Endothelial cell of umbilical vein (primary cell): ENCODE data around the gene CCDC81.

Experiments used
- CTCF ChIP-seq, 2 donors: IDR thresholded peaks; 1 replicate in 1 of 2; 2 replicates in 1 of 2; pipeline ENCODE4 v1.5.1; 2011; ENCODE audit warnings: low read length in 2 of 2, mild to moderate bottlenecking in 2 of 2, moderate library complexity in 2 of 2, control low read depth in 1 of 2, inconsistent platforms in 1 of 2, low read depth in 1 of 2; ENCODE audit not compliant: insufficient read depth in 1 of 2; ENCODE audit errors: extremely low read depth in 1 of 2
- EZH2 ChIP-seq: IDR thresholded peaks from 2 replicates; pipeline ENCODE4 v1.6.1; 2012; ENCODE audit warnings: borderline replicate concordance, low read depth, mild to moderate bottlenecking, moderate library complexity, low read length, inconsistent platforms; ENCODE audit not compliant: severe bottlenecking
- FOS ChIP-seq: IDR thresholded peaks from 2 replicates; pipeline ENCODE4 v1.6.1; 2011; ENCODE audit warnings: mild to moderate bottlenecking, low read length, moderate library complexity, borderline replicate concordance; ENCODE audit not compliant: insufficient read depth
- GATA2 ChIP-seq: IDR thresholded peaks from 2 replicates; pipeline ENCODE4 v1.7.0; 2011; ENCODE audit warnings: low read depth, mild to moderate bottlenecking, moderate library complexity, mixed read lengths, low read length; ENCODE audit not compliant: insufficient read length, insufficient read depth
- MAX ChIP-seq: IDR thresholded peaks from 2 replicates; pipeline ENCODE4 v1.6.1; 2011; ENCODE audit not compliant: insufficient read depth, insufficient read length
- POLR2A ChIP-seq: IDR thresholded peaks from 2 replicates; pipeline ENCODE4 v1.6.1; 2012; ENCODE audit warnings: low read depth, mild to moderate bottlenecking, control low read depth, low read length

DNA sequence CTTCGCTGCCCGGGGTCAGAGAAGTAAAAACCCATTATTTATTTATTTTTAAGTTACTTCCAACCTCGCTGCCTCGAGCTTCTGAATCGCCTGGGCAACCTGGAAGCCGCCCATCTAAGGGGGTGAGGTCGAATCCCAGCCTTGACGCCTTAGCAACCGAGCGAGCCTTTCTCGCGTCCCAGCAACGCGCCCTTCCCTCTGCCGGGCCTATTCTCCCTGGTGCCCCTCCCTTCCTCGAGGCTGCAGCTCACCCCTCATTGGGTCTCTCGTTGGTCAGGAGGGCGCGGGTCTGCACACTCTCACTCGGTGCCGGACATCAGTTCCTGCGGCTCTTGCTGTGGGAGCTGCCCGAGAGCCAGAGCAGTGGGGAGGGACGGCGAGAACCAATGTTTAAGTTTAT is at the start of gene CCDC81:
- TF ChIP-seq CTCF (IDR thresholded peaks at IDR 0.05; ENCODE audit: extremely low read depth in 1 of 2, insufficient read depth in 1 of 2, low read depth in 1 of 2, low read length in 2 of 2) (no peak), EZH2 (no peak), MAX (no peak), GATA2 (no peak), POLR2A (no peak), FOS (no peak)
